ENCODE data around the gene UBE2N.

Gene UBE2N

GRCh38 chr12:93466625-93467350 lies 25.0 kb upstream of the UBE2N start:
- Histone ChIP-seq H3K4me3 (ENCODE audit: low read depth, low read length) (no peak overlapping the region), H3K27ac (peak overlapping the region; percentile 79), H3K9ac (no peak overlapping the region)

GRCh38 chr12:93465841-93466240 lies 24.1 kb upstream of the UBE2N start:
- Histone ChIP-seq H3K79me2 (peaks cover 24% of the 10 kb centered on the region), H3K4me3 (ENCODE audit: low read depth, low read length) (no peak overlapping the region), H3K36me3 (ENCODE audit: control insufficient read depth, insufficient read depth, low read length) (no peaks in the 10 kb centered on the region), H3K9ac (no peak overlapping the region), H3K9me3 (ENCODE audit: control insufficient read depth, low read length) (no peaks in the 10 kb centered on the region), H3K27me3 (ENCODE audit: control insufficient read depth, insufficient read depth, low read length) (no peaks in the 10 kb centered on the region), H3K4me1 (peaks cover 4% of the 10 kb centered on the region), H2AFZ (no peak overlapping the region), H3K4me2 (ENCODE audit: low read length) (no peak overlapping the region), H3K27ac (no peak overlapping the region)
- TF ChIP-seq, protein P1, sequence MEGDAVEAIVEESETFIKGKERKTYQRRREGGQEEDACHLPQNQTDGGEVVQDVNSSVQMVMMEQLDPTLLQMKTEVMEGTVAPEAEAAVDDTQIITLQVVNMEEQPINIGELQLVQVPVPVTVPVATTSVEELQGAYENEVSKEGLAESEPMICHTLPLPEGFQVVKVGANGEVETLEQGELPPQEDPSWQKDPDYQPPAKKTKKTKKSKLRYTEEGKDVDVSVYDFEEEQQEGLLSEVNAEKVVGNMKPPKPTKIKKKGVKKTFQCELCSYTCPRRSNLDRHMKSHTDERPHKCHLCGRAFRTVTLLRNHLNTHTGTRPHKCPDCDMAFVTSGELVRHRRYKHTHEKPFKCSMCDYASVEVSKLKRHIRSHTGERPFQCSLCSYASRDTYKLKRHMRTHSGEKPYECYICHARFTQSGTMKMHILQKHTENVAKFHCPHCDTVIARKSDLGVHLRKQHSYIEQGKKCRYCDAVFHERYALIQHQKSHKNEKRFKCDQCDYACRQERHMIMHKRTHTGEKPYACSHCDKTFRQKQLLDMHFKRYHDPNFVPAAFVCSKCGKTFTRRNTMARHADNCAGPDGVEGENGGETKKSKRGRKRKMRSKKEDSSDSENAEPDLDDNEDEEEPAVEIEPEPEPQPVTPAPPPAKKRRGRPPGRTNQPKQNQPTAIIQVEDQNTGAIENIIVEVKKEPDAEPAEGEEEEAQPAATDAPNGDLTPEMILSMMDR (IDR thresholded peaks at IDR 0.05): no peak

More at GRCh38 chr12:93466625-93467350, 25.0 kb upstream of the UBE2N start:
- Histone ChIP-seq H3K4me2 (ENCODE audit: low read length) (no peak overlapping the region), H3K79me2 (peaks cover 31% of the 10 kb centered on the region), H3K4me1 (peaks cover 4% of the 10 kb centered on the region), H3K36me3 (ENCODE audit: control insufficient read depth, insufficient read depth, low read length) (no peaks in the 10 kb centered on the region), H2AFZ (peak overlapping the region; percentile 87), H3K27me3 (ENCODE audit: control insufficient read depth, insufficient read depth, low read length) (no peaks in the 10 kb centered on the region), H3K9me3 (ENCODE audit: control insufficient read depth, low read length) (no peaks in the 10 kb centered on the region)
- TF ChIP-seq, protein P1 (IDR thresholded peaks at IDR 0.05): no peak

DNA sequence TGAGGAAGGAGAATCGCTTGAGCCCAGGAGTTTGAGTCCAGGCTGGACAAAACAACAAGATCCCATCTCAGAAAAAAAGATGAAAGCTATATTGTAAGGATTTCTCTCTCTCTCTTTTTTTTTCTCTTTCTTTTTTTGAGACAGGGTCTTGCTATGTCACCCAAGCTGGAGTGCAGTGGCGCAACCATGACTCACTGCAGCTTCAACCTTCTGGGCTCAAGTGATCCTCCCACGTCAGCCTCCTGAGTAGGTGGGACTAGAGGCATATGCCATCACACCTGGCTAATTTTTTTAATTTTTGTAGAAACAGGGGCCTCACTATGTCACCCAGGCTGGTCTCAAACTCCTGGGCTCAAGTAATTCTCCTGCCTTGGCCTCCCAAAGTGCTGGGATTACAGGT lies 19.8 kb upstream of the UBE2N start:
- TF ChIP-seq, protein P1 (IDR thresholded peaks at IDR 0.05): no peak
- Histone ChIP-seq H2AFZ (no peak overlapping the region), H3K36me3 (ENCODE audit: control insufficient read depth, insufficient read depth, low read length) (no peaks in the 10 kb centered on the region), H3K27ac (no peak overlapping the region), H3K9ac (no peak overlapping the region), H3K9me3 (ENCODE audit: control insufficient read depth, low read length) (no peaks in the 10 kb centered on the region), H3K4me2 (ENCODE audit: low read length) (no peak overlapping the region), H3K79me2 (no peaks in the 10 kb centered on the region), H3K4me3 (ENCODE audit: low read depth, low read length) (no peak overlapping the region), H3K27me3 (ENCODE audit: control insufficient read depth, insufficient read depth, low read length) (no peaks in the 10 kb centered on the region), H3K4me1 (no peaks in the 10 kb centered on the region)

GRCh38 chr12:93460902-93461301 lies 19.2 kb upstream of the UBE2N start:
- TF ChIP-seq, protein P1 (IDR thresholded peaks at IDR 0.05): no peak
- H3K9me3 ChIP-seq (ENCODE audit: control insufficient read depth, low read length): no peaks in the 10 kb centered on the region

DNA sequence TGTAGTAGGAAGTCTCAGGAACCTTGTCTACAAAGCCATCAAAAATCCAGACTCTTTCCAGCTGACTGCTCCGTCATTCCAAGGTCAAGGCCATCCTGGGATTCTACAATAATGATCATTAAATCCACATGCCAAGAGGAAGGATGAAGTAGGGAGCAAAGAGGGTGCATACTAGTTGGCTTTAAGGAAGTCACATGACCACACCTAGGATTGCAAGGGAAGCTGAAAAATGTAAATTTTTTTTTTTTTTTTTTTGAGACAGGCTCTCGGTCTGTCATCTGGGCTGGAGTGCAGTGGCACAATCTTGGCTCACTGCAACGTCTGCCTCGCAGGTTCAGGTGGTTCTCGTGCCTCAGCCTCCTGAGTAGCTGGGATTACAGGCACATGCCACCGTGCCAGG lies 18.3 kb upstream of the UBE2N start:
- Histone ChIP-seq H3K27ac (no peak overlapping the region), H3K36me3 (ENCODE audit: control insufficient read depth, insufficient read depth, low read length) (no peaks in the 10 kb centered on the region), H3K9ac (no peak overlapping the region), H3K27me3 (ENCODE audit: control insufficient read depth, insufficient read depth, low read length) (no peaks in the 10 kb centered on the region), H3K79me2 (no peaks in the 10 kb centered on the region), H3K4me2 (ENCODE audit: low read length) (no peak overlapping the region), H3K9me3 (ENCODE audit: control insufficient read depth, low read length) (no peaks in the 10 kb centered on the region), H2AFZ (no peak overlapping the region), H3K4me1 (no peaks in the 10 kb centered on the region), H3K4me3 (ENCODE audit: low read depth, low read length) (no peak overlapping the region)
- TF ChIP-seq, protein P1 (IDR thresholded peaks at IDR 0.05): no peak

More at GRCh38 chr12:93460902-93461301, 19.2 kb upstream of the UBE2N start:
- no peak overlapping the region for H3K4me3 ChIP-seq (ENCODE audit: low read depth, low read length)
- no peaks in the 10 kb centered on the region for H3K79me2 ChIP-seq
- no peaks in the 10 kb centered on the region for H3K4me1 ChIP-seq
- H2AFZ ChIP-seq: no peak overlapping the region
- no peaks in the 10 kb centered on the region for H3K36me3 ChIP-seq (ENCODE audit: control insufficient read depth, insufficient read depth, low read length)
- H3K4me2 ChIP-seq (ENCODE audit: low read length): no peak overlapping the region
- H3K27ac ChIP-seq: no peak overlapping the region
- H3K27me3 ChIP-seq (ENCODE audit: control insufficient read depth, insufficient read depth, low read length): no peaks in the 10 kb centered on the region
- no peak overlapping the region for H3K9ac ChIP-seq
